ENCODE data around the gene CDH20.

DNA sequence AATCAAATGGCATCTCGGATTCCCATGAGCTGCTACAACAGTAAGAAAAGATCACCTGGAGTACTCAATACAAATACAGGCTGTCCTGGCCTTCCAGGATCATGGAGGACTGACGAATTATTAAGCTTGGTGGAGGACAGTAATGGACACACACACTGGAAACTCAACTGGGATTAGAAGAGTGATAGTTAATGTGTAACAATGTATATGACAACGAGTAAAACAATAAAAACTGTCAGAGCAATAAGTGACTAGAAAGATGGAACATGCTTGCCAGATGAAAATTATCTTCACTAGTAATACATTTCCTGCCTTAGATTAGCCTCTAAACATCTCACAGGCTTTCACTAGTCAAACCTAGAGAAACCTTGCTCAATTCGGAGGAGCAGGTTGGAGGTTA lies 49.2 kb upstream of the CDH20 start:
- TF ChIP-seq, protein P1, sequence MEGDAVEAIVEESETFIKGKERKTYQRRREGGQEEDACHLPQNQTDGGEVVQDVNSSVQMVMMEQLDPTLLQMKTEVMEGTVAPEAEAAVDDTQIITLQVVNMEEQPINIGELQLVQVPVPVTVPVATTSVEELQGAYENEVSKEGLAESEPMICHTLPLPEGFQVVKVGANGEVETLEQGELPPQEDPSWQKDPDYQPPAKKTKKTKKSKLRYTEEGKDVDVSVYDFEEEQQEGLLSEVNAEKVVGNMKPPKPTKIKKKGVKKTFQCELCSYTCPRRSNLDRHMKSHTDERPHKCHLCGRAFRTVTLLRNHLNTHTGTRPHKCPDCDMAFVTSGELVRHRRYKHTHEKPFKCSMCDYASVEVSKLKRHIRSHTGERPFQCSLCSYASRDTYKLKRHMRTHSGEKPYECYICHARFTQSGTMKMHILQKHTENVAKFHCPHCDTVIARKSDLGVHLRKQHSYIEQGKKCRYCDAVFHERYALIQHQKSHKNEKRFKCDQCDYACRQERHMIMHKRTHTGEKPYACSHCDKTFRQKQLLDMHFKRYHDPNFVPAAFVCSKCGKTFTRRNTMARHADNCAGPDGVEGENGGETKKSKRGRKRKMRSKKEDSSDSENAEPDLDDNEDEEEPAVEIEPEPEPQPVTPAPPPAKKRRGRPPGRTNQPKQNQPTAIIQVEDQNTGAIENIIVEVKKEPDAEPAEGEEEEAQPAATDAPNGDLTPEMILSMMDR (conservative IDR thresholded peaks at IDR 0.05 in 1 of 2, IDR thresholded peaks at IDR 0.05 in 1 of 2; ENCODE audit: low read depth in 1 of 2, low read length in 2 of 2): no peak
- TF ChIP-seq EZH2 (IDR thresholded peaks at IDR 0.05; ENCODE audit: low read length, missing control alignments): no peak

All from fibroblast of lung (primary cell).